Peyer's patch (tissue), 4 donors: ENCODE data around the gene TSPAN8. TPM values are rescaled to one million over a fixed set of nuclear protein-coding genes. Genes with fewer than 3 reads are reported as not detected.

ENCODE experiments used
- DNase-seq, 3 donors: peaks; one replicate each; pipeline ENCODE4 v3.0.0-alpha.2; 2017 to 2019
- H3K27ac ChIP-seq, 4 donors: fragments of 200-600 bp; sonication (generic); one replicate each; pipeline ENCODE4 v1.5.1; 2016 to 2019
- H3K27me3 ChIP-seq, 2 donors: fragments of 200-600 bp; sonication (generic); one replicate each; pipeline ENCODE4 v1.5.1; 2019
- H3K36me3 ChIP-seq, 3 donors: fragments of 200-600 bp; sonication (generic); one replicate each; pipeline ENCODE4 v1.5.1; 2016 to 2019
- H3K4me1 ChIP-seq, 4 donors: fragments of 200-600 bp; sonication (generic); one replicate each; pipeline ENCODE4 v1.5.1; 2016 to 2019
- H3K4me3 ChIP-seq, 4 donors: fragments of 200-600 bp; sonication (generic); 1 replicate in 3 of 4; 2 replicates in 1 of 4; pipeline ENCODE4 v1.5.1; 2016 to 2019; ENCODE audit warnings: mild to moderate bottlenecking in 1 of 4
- H3K9me3 ChIP-seq, 4 donors: fragments of 200-600 bp; sonication (generic); one replicate each; pipeline ENCODE4 v1.5.1; 2016 to 2019; ENCODE audit warnings: mild to moderate bottlenecking in 1 of 4
- POLR2A ChIP-seq, 2 donors: fragments of 450-650 bp; IDR thresholded peaks; one replicate each; pipeline ENCODE4 v1.5.1; 2017; ENCODE audit warnings: antibody characterized with exemption in 2 of 2, mild to moderate bottlenecking in 2 of 2, moderate library complexity in 2 of 2
- total RNA-seq, 4 donors: library from RNA; depleted of rRNA; stranded (reverse); fragments of >200 nt; gene quantifications; one replicate each; pipeline ENCODE4 v1.1.0, GENCODE V29; 2016
- TF ChIP-seq, protein P1 (sequence below), 6 experiments: fragments of 450-650 bp in 4 of 6; fragments of 200-600 bp in 2 of 6; sonication (generic) in 1 of 6; IDR thresholded peaks; one replicate each; pipeline ENCODE4 v1.5.1; 2017 to 2019; ENCODE audit warnings: antibody characterized with exemption in 6 of 6, mild to moderate bottlenecking in 3 of 6, moderate library complexity in 1 of 6

The TSPAN8 gene
- total RNA-seq, 4 donors from 2014 or later: 71.0 to 963 (median 558) TPM

DNA sequence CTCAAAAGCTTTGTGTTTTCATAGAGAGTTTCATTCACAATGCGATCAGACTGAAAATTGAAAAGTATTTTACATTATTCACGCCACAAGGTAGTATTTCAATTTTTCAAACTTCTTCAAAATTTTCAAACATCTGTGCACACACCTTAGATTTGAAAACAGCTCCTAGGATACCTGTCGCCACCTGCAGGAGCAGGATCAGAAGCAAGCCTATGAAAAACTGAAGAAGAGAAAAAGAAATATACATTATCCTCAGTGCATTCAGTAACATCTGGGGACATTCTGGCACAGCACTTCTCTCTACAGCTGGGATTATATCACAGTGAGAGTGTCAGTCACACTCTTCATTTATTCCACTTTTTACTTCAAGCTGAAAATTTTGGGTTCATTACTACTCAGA lies 19.8 kb downstream of the TSPAN8 start:
- no peak for DNase-seq
- Histone ChIP-seq H3K27me3 (no peaks in the 10 kb centered on the region), H3K9me3 (no peaks in the 10 kb centered on the region), H3K36me3 (peaks cover 0 to 23% (median 0%) of the 10 kb centered on the region in 3 donors), H3K4me3 (no peak overlapping the region), H3K27ac (no peak overlapping the region), H3K4me1 (peaks cover 0 to 23% (median 0%) of the 10 kb centered on the region in 4 donors)
- TF ChIP-seq, protein P1, sequence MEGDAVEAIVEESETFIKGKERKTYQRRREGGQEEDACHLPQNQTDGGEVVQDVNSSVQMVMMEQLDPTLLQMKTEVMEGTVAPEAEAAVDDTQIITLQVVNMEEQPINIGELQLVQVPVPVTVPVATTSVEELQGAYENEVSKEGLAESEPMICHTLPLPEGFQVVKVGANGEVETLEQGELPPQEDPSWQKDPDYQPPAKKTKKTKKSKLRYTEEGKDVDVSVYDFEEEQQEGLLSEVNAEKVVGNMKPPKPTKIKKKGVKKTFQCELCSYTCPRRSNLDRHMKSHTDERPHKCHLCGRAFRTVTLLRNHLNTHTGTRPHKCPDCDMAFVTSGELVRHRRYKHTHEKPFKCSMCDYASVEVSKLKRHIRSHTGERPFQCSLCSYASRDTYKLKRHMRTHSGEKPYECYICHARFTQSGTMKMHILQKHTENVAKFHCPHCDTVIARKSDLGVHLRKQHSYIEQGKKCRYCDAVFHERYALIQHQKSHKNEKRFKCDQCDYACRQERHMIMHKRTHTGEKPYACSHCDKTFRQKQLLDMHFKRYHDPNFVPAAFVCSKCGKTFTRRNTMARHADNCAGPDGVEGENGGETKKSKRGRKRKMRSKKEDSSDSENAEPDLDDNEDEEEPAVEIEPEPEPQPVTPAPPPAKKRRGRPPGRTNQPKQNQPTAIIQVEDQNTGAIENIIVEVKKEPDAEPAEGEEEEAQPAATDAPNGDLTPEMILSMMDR (IDR thresholded peaks at IDR 0.05): peak in 1 of 6 experiments; percentile 20
- no peak for TF ChIP-seq POLR2A (IDR thresholded peaks at IDR 0.05)

DNA sequence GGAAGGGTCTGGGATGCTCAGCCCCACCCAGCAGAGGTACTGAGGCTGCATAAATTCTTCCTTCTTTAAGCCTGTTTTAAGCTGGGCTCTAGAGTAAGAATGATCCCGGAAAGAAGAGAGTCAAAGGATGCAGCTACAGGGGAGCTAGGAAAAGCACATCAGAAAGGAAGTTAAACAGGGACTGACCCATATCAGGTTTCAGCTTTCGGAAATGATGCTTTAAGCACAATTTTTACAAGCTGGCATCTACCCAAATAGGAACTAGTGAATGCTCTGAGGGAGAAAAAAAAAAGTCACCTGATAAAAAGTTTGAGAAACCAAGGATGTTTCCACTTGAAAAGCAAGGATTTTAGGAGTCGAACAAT lies 22.0 kb downstream of the TSPAN8 start:
- H3K4me1 ChIP-seq: peaks cover 0 to 9% (median 0%) of the 10 kb centered on the region in 4 donors
- no peaks in the 10 kb centered on the region for H3K9me3 ChIP-seq
- no peak for DNase-seq
- no peak overlapping the region for H3K27ac ChIP-seq
- TF ChIP-seq, protein P1 (IDR thresholded peaks at IDR 0.05): no peak
- TF ChIP-seq POLR2A (IDR thresholded peaks at IDR 0.05): no peak
- peaks cover 0 to 23% (median 0%) of the 10 kb centered on the region in 3 donors for H3K36me3 ChIP-seq
- H3K27me3 ChIP-seq: no peaks in the 10 kb centered on the region
- H3K4me3 ChIP-seq: no peak overlapping the region

DNA sequence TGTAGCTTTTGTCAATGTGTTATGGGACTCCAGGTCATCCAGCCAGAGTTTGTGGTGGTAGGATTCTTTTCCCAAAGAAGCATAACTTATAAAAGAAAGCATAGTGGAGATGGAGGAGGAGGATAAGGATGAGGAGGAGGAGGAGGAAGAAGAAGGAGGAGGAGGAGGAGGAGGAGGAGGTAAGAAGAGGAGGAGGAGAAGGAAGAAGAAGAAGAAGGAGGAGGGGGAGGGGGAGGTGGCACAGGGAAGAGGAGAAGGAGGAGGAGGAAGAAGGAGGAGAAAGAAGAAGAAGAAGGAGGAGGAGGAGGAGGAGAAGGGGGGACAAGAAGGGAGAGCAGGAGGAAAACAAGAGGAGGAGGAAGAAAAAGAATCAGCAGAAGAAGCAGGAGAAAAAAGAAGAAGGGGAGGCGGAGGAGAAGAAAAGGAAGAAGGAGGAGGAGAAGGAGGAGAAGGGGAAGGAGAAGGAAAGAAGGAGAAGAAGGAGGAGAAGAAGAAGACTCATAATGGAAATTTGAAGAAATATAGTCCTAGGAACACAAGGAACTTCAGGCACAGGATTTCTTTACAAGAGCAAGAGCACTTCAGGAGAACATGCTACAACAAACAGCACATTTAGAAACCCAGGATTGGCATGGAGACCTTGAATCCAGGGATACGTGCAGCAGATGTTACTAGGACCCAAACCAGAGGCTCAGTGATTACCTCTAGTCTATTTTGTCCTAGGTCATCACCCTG lies 22.6 kb downstream of the TSPAN8 start:
- Histone ChIP-seq H3K27ac (no peak overlapping the region), H3K4me3 (no peak overlapping the region)
- no peak for DNase-seq

DNA sequence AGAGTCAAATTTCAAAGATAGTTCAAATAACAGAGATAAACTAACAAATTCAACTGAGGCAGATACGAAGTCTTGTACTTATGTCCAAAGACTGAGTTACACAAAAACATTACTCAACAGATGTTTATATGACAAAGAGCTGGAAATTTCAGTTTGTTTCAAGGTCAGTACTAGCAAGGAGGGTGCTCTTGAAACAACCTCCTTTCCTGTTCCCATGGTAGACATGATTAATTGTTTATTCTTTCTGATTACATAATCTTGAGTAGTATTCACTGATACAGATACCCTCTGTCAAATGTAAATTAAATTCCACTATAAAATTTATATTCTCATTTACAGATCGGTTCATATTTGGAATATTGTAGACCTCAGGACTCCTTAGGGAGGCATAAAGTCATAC lies 23.4 kb downstream of the TSPAN8 start:
- Histone ChIP-seq H3K27me3 (no peaks in the 10 kb centered on the region), H3K27ac (no peak overlapping the region), H3K9me3 (no peaks in the 10 kb centered on the region), H3K4me3 (no peak overlapping the region), H3K4me1 (peaks cover 0 to 7% (median 2%) of the 10 kb centered on the region in 4 donors), H3K36me3 (peaks cover 0 to 23% (median 0%) of the 10 kb centered on the region in 3 donors)
- DNase-seq: no peak
- TF ChIP-seq, protein P1 (IDR thresholded peaks at IDR 0.05): no peak

More for the DNA sequence above, 22.6 kb downstream of the TSPAN8 start:
- Histone ChIP-seq H3K9me3 (no peaks in the 10 kb centered on the region), H3K27me3 (no peaks in the 10 kb centered on the region), H3K36me3 (peaks cover 0 to 23% (median 0%) of the 10 kb centered on the region in 3 donors), H3K4me1 (peaks cover 0 to 7% (median 0%) of the 10 kb centered on the region in 4 donors)
- TF ChIP-seq, protein P1 (IDR thresholded peaks at IDR 0.05): no peak
- no peak for TF ChIP-seq POLR2A (IDR thresholded peaks at IDR 0.05)

DNA sequence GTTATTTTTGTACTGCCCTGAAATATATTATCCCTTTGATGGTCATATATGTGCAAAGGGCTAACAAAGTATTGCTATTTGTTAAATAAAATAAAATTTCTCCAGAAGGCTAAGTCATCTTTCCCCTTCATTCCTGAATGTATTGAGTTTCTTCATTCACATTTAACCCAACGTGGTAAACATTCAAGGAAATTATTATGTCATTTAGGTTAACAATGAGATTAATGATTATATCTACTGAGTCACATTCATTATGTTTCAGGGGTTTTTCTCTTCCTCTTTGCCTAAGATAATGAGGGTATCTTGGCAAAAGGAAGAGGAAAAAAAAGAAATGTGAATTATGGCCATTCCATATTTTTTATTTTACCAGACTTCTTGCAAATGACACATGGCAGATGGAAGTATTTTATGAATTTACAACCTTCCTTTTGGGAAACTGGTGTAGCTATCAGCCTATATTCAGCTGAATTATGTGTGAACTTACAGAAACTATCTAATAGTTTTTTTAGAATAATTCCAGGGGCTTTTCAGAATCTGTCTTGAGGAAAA lies 27.2 kb downstream of the TSPAN8 start:
- no peak overlapping the region for H3K27ac ChIP-seq
- peaks cover 0 to 25% (median 0%) of the 10 kb centered on the region in 3 donors for H3K36me3 ChIP-seq
- no peaks in the 10 kb centered on the region for H3K27me3 ChIP-seq
- no peak overlapping the region for H3K4me3 ChIP-seq
- peaks cover 0 to 7% (median 2%) of the 10 kb centered on the region in 4 donors for H3K4me1 ChIP-seq
- TF ChIP-seq, protein P1 (IDR thresholded peaks at IDR 0.05): no peak
- TF ChIP-seq POLR2A (IDR thresholded peaks at IDR 0.05): no peak
- DNase-seq: no peak
- H3K9me3 ChIP-seq: no peaks in the 10 kb centered on the region
